ENCODE measurements around the gene SP6. TPM values are rescaled to one million over a fixed set of nuclear protein-coding genes. Genes with fewer than 3 reads are reported as not detected.

SP6 gene
- total and polyA plus RNA-seq, 8 donors: 0.31 to 3.0 (median 0.38) TPM; not detected in 3

DNA sequence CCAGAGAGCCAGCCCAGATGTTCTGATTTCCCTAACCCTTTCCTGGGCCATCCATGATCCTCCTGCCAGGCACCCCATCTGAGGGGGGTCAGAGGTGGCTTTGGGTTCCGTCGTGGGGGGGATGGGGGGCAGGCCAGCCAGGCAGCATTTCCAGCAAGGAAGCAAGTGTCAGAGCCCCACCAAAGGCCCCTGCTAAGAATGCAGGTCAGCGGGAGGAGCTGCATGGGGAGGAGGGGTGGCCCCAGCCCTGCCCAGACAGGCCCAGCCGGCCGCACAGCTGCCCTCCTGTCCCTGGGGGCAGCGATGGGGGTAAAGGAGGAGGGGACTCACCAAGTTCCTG, 7.6 kb downstream of the SP6 start:
- intact Hi-C loops (cut with DNase I; ENCODE audit: low total_unique reads): no loop called here
- H3K27me3 ChIP-seq: peaks cover 14 to 41% (median 36%) of the 10 kb centered on the region in 3 donors
- H3K27ac ChIP-seq: peak overlapping the region in 1 of 5 donors; percentile 74
- 8 to 37% (median 23%) methylated on average over 4 to 6 of the region's 6 CpGs for WGBS, 5 donors
- H3K9me3 ChIP-seq: no peaks in the 10 kb centered on the region
- DNase-seq: peak in 1 of 2 donors; percentile 31
- H3K4me1 ChIP-seq: peaks cover 32 to 57% (median 50%) of the 10 kb centered on the region in 4 donors
- H3K4me3 ChIP-seq: no peak overlapping the region
- peaks cover 0 to 10% (median 6%) of the 10 kb centered on the region in 4 donors for H3K36me3 ChIP-seq
- TF ChIP-seq, protein P1, sequence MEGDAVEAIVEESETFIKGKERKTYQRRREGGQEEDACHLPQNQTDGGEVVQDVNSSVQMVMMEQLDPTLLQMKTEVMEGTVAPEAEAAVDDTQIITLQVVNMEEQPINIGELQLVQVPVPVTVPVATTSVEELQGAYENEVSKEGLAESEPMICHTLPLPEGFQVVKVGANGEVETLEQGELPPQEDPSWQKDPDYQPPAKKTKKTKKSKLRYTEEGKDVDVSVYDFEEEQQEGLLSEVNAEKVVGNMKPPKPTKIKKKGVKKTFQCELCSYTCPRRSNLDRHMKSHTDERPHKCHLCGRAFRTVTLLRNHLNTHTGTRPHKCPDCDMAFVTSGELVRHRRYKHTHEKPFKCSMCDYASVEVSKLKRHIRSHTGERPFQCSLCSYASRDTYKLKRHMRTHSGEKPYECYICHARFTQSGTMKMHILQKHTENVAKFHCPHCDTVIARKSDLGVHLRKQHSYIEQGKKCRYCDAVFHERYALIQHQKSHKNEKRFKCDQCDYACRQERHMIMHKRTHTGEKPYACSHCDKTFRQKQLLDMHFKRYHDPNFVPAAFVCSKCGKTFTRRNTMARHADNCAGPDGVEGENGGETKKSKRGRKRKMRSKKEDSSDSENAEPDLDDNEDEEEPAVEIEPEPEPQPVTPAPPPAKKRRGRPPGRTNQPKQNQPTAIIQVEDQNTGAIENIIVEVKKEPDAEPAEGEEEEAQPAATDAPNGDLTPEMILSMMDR (IDR thresholded peaks at IDR 0.05): no peak
- no peak for TF ChIP-seq EP300 (IDR thresholded peaks at IDR 0.05)
- no peak for TF ChIP-seq POLR2AphosphoS5 (IDR thresholded peaks at IDR 0.05)
- no peak for TF ChIP-seq POLR2A (IDR thresholded peaks at IDR 0.05)

DNA sequence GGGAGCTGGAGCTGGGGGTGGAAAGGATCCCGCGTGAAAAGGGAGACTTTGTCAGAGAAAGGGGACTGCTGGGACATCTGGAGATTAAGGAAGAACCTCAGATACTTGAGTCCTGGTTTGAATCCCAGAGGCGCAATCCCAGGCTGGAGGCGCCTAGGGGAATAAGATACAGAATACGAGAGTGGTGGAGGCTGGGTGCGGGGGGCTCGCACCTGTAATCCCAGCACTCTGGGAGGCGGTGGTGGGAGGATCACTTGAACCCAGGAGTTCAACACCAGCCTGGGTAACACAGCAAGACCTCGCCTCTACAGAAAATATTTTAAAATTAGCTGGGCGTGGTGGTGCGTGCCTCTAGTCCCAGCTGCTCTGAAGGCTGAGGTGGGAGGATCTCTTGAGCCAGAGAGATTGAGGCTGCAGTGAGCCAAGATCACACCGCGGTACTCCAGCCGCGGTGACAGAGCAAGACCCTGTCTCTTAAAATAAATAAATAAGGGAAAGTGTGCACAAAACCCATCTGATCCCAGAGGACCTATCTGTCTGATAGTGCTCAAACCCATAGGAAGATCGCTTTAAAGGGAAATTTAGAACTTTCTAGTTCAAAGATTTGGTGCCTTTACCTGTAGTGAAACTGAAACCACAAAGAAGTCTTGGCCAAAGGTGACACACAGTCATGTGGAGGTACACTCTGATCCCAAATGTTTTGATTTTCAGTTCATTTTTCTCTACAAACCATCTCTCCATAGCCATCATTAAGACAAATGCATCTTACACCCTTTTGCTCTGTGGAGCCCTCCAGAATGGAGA, 9.3 kb downstream of the SP6 start:
- DNase-seq: no peak
- H3K27ac ChIP-seq: peak overlapping the region; percentile 65 to 85 (median 74)
- peaks cover 0 to 25% (median 19%) of the 10 kb centered on the region in 3 donors for H3K27me3 ChIP-seq
- intact Hi-C loops (cut with DNase I; ENCODE audit: low total_unique reads): loop anchor here (2.0 kb wide), 1 partner anchor 49 kb away; no protein-coding TSS in a partner anchor
- TF ChIP-seq POLR2AphosphoS5 (IDR thresholded peaks at IDR 0.05) (no peak), POLR2A (IDR thresholded peaks at IDR 0.05) (no peak)
- TF ChIP-seq, protein P1 (IDR thresholded peaks at IDR 0.05): peak in 2 of 7 experiments; percentile 4 to 21
- peaks cover 22 to 44% (median 39%) of the 10 kb centered on the region in 4 donors for H3K4me1 ChIP-seq
- H3K4me3 ChIP-seq: peak overlapping the region; percentile 62 to 86 (median 84)
- H3K36me3 ChIP-seq: peaks cover 0 to 26% (median 23%) of the 10 kb centered on the region in 4 donors
- 59 to 68% (median 66%) methylated on average over 16 of the region's 16 CpGs for WGBS, 5 donors
- H3K9me3 ChIP-seq: no peaks in the 10 kb centered on the region

DNA sequence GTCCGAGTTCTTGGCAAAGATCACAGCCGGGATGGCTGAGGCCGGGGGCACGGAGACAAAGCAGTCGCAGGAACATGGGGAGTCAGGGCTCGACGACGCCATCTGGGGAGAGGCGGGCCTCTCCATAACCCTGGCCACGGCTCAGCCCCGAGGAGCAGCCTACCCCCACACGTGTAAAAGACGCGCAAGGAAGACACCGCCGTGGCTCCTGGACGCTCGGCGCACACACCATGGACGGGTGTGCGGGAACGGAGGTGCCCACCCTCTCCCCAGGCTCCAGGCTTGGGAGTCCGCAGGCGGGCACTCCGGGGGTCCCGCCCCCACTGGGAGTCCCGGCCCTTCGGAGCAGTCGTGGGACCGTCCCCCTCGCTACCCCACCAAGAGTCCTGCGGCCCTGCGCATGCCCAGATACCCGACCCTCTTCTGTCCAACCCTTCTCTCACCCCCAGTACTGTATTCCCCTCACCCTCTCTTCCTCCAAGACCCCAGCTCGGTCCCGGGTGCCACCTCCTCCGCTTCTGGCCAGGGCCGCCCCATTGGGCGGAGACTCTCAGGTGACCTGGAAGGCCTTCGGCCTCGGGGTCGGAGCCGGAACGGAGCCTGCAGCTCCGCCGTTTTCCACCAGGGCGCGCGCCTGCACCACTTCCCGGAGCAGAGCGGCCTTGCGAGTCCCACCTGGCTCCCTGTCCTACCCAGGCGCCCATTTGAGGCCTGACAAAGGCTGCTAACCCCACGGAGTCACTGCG, 10.0 kb downstream of the SP6 start, which contains the start of gene SCRN2:
Gene SCRN2 (minus strand): TSS at position 532 of the 746 bp plus-strand sequence. CDS start 430 bp downstream, at position 102.
- WGBS, 5 donors: 0 to 1% (median 1%) methylated on average over 31 to 55 of the region's 55 CpGs
- intact Hi-C loops (cut with DNase I; ENCODE audit: low total_unique reads): loop anchor here (2.0 kb wide), 1 partner anchor 50 kb away; no protein-coding TSS in a partner anchor
- Histone ChIP-seq H3K27me3 (peaks cover 0 to 17% (median 11%) of the 10 kb centered on the region in 3 donors), H3K4me1 (peaks cover 22 to 43% (median 38%) of the 10 kb centered on the region in 4 donors), H3K36me3 (peaks cover 0 to 34% (median 31%) of the 10 kb centered on the region in 4 donors), H3K27ac (peak within 1 kb of the TSS; percentile 68 to 85 (median 74)), H3K4me3 (peak within 1 kb of the TSS; percentile 62 to 86 (median 84)), H3K9me3 (no peaks in the 10 kb centered on the region)
- TF ChIP-seq, protein P1 (IDR thresholded peaks at IDR 0.05): peak in 6 of 7 experiments; percentile 95 to 99 (median 98)
- TF ChIP-seq POLR2A (IDR thresholded peaks at IDR 0.05) (no peak), POLR2AphosphoS5 (IDR thresholded peaks at IDR 0.05) (peak; percentile 22 to 70 (median 28))
- DNase-seq: peak; percentile 93 to 96
